HFFc6 (cell line): ENCODE data around the gene BRF1. TPM values are rescaled to one million over a fixed set of nuclear protein-coding genes. Genes with fewer than 3 reads are reported as not detected.

Experiments
- DNase-seq: peaks from one replicate; pipeline ENCODE4 v3.0.0-alpha.2; 2018
- H3K27ac Mint-ChIP-seq: 2 replicates; pipeline ENCODE4 v1.8.0; 2020; ENCODE audit warnings: mild to moderate bottlenecking, mixed read lengths
- H3K27me3 Mint-ChIP-seq: 2 replicates; pipeline ENCODE4 v1.8.0; 2021; ENCODE audit warnings: mild to moderate bottlenecking, moderate library complexity, mixed read lengths; ENCODE audit not compliant: insufficient read depth
- H3K36me3 Mint-ChIP-seq: 2 replicates; pipeline ENCODE4 v1.8.0; 2021; ENCODE audit warnings: low read depth, mixed read lengths
- H3K4me1 Mint-ChIP-seq: 2 replicates; pipeline ENCODE4 v1.8.0; 2020; ENCODE audit warnings: low read depth, mixed read lengths
- H3K4me3 Mint-ChIP-seq: 2 replicates; pipeline ENCODE4 v1.8.0; 2020; ENCODE audit warnings: mild to moderate bottlenecking, moderate library complexity, mixed read lengths
- H3K9me3 Mint-ChIP-seq: 2 replicates; pipeline ENCODE4 v1.8.0; 2020; ENCODE audit warnings: mild to moderate bottlenecking, mixed read lengths
- CTCF ChIP-seq: fragments of 200-600 bp; sonication (generic); IDR thresholded peaks from 2 replicates; pipeline ENCODE4 v1.5.0; 2021; ENCODE audit warnings: antibody characterized with exemption, mild to moderate bottlenecking
- total RNA-seq, 6 experiments: library from RNA; stranded (reverse); fragmentation: NEBNext Ultra II Directional; extraction: Animal tissue kit (Norgen Biotek cat#: 25700); gene quantifications; 2 replicates in 1 of 6; 3 replicates in 5 of 6; pipeline ENCODE4 v1.2.3, GENCODE V29; 2021

Gene BRF1
- total RNA-seq, 6 experiments from 2014 or later = 20.1 to 25.8 (median 21.8) TPM

- Mint-ChIP-seq H3K36me3 (no peaks in the 10 kb centered on the region), H3K4me3 (no peak overlapping the region), H3K9me3 (no peaks in the 10 kb centered on the region)
Observed at GRCh38 chr14:105167303-105168092, 133.3 kb downstream of the BRF1 start.

GRCh38 chr14:105166571-105167302, 134.1 kb downstream of the BRF1 start:
- Mint-ChIP-seq H3K27me3 (peaks cover 20% of the 10 kb centered on the region), H3K9me3 (no peaks in the 10 kb centered on the region), H3K27ac (no peak overlapping the region), H3K4me3 (no peak overlapping the region), H3K36me3 (no peaks in the 10 kb centered on the region), H3K4me1 (no peaks in the 10 kb centered on the region)
- no peak for TF ChIP-seq CTCF
- no peak for DNase-seq

More at GRCh38 chr14:105167303-105168092, 133.3 kb downstream of the BRF1 start:
- Mint-ChIP-seq H3K4me1 (no peaks in the 10 kb centered on the region), H3K27ac (no peak overlapping the region), H3K27me3 (peaks cover 21% of the 10 kb centered on the region)
- peak; percentile 32; the same call in 1 of the 2 replicates for TF ChIP-seq CTCF
- no peak for DNase-seq

- Mint-ChIP-seq H3K9me3 (no peaks in the 10 kb centered on the region), H3K4me3 (no peak overlapping the region), H3K27me3 (peaks cover 20% of the 10 kb centered on the region), H3K36me3 (no peaks in the 10 kb centered on the region), H3K4me1 (no peaks in the 10 kb centered on the region), H3K27ac (no peak overlapping the region)
- no peak for DNase-seq
- TF ChIP-seq CTCF = no peak
Observed at GRCh38 chr14:105165761-105166485, 134.9 kb downstream of the BRF1 start.

- no peak for TF ChIP-seq CTCF
- no peak overlapping the region for H3K4me3 Mint-ChIP-seq
- H3K36me3 Mint-ChIP-seq = no peaks in the 10 kb centered on the region
- no peak overlapping the region for H3K27ac Mint-ChIP-seq
- peaks cover 18% of the 10 kb centered on the region for H3K27me3 Mint-ChIP-seq
- H3K9me3 Mint-ChIP-seq = no peaks in the 10 kb centered on the region
- no peaks in the 10 kb centered on the region for H3K4me1 Mint-ChIP-seq
- DNase-seq = no peak
Observed at GRCh38 chr14:105165134-105165704, 135.6 kb downstream of the BRF1 start.

GRCh38 chr14:105163040-105163742, 137.6 kb downstream of the BRF1 start:
- no peak overlapping the region for H3K4me3 Mint-ChIP-seq
- no peak overlapping the region for H3K27ac Mint-ChIP-seq
- TF ChIP-seq CTCF = no peak
- no peaks in the 10 kb centered on the region for H3K9me3 Mint-ChIP-seq
- H3K27me3 Mint-ChIP-seq = peaks cover 14% of the 10 kb centered on the region
- H3K36me3 Mint-ChIP-seq = no peaks in the 10 kb centered on the region
- DNase-seq = no peak
- H3K4me1 Mint-ChIP-seq = no peaks in the 10 kb centered on the region
